ENCODE results near the gene CCDC146. TPM values are rescaled to one million over a fixed set of nuclear protein-coding genes. Genes with fewer than 3 reads are reported as not detected.

The CCDC146 gene
- polyA plus RNA-seq, 6 donors from 2014 or later, result 0.13 to 0.73 (median 0.52) TPM; not detected in 1

Other genes starting within 250 kb of the CCDC146 start
- not detected for gene SPDYE17, start 90.3 kb upstream of the CCDC146 start, polyA plus RNA-seq (ENCODE audit: low read depth in 6 of 6)
- gene SPDYE18, start 60.1 kb upstream of the CCDC146 start, polyA plus RNA-seq (ENCODE audit: low read depth in 6 of 6), result under 1 TPM in 1 of 6 donors, not detected in 5; 0.34 TPM
- gene FGL2, start 77.2 kb downstream of the CCDC146 start, polyA plus RNA-seq (ENCODE audit: low read depth in 6 of 6), result 1 to 10 TPM; 1.7 to 6.9 (median 4.6) TPM

Data from naive B cell (primary cell).